ENCODE measurements around the gene KRT14. TPM values are rescaled to one million over a fixed set of nuclear protein-coding genes. Genes with fewer than 3 reads are reported as not detected.
"Not testable (repeated sequence)": the region's sequence is repeated elsewhere in the genome, so short reads cannot be mapped to it uniquely, and the experiment has no call there.

Gene KRT14
- total and polyA plus RNA-seq, 2 donors (not counting 1 experiment from before 2014, with no cell fraction given) = 0.94 TPM; not detected in 1

DNA sequence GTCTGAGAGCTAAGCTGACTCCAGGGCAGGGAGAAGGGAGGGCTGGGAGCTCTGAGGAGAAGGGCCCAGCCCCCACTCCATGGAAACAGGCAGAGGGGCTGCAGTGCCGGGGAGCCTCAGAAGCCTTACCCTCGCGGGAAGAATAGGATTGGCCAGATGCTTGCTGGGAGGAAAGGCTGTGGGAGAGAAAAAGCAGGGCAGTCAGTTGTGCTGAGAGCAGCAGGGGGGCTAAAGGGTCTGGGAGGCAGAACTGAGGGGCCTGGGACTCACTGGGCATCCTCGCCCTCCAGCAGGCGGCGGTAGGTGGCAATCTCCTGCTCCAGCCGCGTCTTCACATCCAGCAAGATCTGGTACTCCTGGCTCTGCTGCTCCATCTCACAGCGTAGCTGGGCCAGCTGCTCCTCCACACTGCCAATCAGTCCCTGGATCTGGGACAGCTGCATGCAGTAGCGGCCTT, 23.4 kb upstream of the KRT14 start:
- H3K4me2 ChIP-seq (ENCODE audit: extremely low read depth, insufficient read depth, low read length); H3K27ac ChIP-seq (ENCODE audit: insufficient read depth, low read length); H3K4me3 ChIP-seq (replicated peaks in 1 of 4; ENCODE audit: control extremely low read depth in 1 of 4, insufficient read depth in 1 of 4, low read depth in 3 of 4, low read length in 4 of 4); H3K9ac ChIP-seq (ENCODE audit: insufficient read depth, low read length); H3K4me1 ChIP-seq (ENCODE audit: control insufficient read depth, extremely low read depth, insufficient read depth, low read length); H3K36me3 ChIP-seq (ENCODE audit: control insufficient read depth, insufficient read depth, low read length); H3K9me3 ChIP-seq (ENCODE audit: control insufficient read depth, insufficient read depth, low read depth, low read length); H3K79me2 ChIP-seq (ENCODE audit: control insufficient read depth, insufficient read depth, low read length); H4K20me1 ChIP-seq (ENCODE audit: control insufficient read depth, extremely low read depth, insufficient read depth, low read length); DNase-seq (ENCODE audit: low read depth in 2 of 2); H2AFZ ChIP-seq (ENCODE audit: low read length); H3K27me3 ChIP-seq (ENCODE audit: control insufficient read depth, insufficient read depth, low read length): not testable (repeated sequence)
- TF ChIP-seq, protein P1, sequence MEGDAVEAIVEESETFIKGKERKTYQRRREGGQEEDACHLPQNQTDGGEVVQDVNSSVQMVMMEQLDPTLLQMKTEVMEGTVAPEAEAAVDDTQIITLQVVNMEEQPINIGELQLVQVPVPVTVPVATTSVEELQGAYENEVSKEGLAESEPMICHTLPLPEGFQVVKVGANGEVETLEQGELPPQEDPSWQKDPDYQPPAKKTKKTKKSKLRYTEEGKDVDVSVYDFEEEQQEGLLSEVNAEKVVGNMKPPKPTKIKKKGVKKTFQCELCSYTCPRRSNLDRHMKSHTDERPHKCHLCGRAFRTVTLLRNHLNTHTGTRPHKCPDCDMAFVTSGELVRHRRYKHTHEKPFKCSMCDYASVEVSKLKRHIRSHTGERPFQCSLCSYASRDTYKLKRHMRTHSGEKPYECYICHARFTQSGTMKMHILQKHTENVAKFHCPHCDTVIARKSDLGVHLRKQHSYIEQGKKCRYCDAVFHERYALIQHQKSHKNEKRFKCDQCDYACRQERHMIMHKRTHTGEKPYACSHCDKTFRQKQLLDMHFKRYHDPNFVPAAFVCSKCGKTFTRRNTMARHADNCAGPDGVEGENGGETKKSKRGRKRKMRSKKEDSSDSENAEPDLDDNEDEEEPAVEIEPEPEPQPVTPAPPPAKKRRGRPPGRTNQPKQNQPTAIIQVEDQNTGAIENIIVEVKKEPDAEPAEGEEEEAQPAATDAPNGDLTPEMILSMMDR (conservative IDR thresholded peaks at IDR 0.05 in 1 of 2, IDR thresholded peaks at IDR 0.05 in 1 of 2; ENCODE audit: low read depth in 1 of 2, low read length in 2 of 2) = peak in 1 of 2 donors; percentile 12

DNA sequence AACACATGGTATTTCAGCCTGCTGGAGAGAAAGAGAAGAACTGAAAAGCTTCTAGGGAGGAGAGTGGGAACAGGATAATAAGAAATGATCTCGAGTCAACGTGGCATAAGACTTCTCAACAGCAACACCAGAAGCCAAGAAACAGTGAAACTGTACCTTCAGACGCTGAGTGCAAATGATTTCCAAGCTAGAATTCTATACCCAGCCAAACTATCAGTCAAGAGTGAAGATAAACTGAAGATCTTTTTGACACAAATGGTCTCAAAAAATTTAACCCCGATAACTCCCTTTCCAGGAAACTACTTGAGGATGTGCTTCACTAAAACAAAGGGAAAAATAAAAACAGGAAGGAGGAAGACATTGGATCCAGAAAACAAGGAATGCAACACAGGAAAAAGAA, 20.2 kb upstream of the KRT14 start:
- H3K4me1 ChIP-seq (ENCODE audit: control insufficient read depth, extremely low read depth, insufficient read depth, low read length); DNase-seq (ENCODE audit: low read depth in 2 of 2); H3K9ac ChIP-seq (ENCODE audit: insufficient read depth, low read length); H2AFZ ChIP-seq (ENCODE audit: low read length); H3K36me3 ChIP-seq (ENCODE audit: control insufficient read depth, insufficient read depth, low read length); H3K27me3 ChIP-seq (ENCODE audit: control insufficient read depth, insufficient read depth, low read length); H3K79me2 ChIP-seq (ENCODE audit: control insufficient read depth, insufficient read depth, low read length); H3K9me3 ChIP-seq (ENCODE audit: control insufficient read depth, insufficient read depth, low read depth, low read length); H3K4me3 ChIP-seq (replicated peaks in 1 of 4; ENCODE audit: control extremely low read depth in 1 of 4, insufficient read depth in 1 of 4, low read depth in 3 of 4, low read length in 4 of 4); H3K27ac ChIP-seq (ENCODE audit: insufficient read depth, low read length); H3K4me2 ChIP-seq (ENCODE audit: extremely low read depth, insufficient read depth, low read length); H4K20me1 ChIP-seq (ENCODE audit: control insufficient read depth, extremely low read depth, insufficient read depth, low read length): not testable (repeated sequence)

DNA sequence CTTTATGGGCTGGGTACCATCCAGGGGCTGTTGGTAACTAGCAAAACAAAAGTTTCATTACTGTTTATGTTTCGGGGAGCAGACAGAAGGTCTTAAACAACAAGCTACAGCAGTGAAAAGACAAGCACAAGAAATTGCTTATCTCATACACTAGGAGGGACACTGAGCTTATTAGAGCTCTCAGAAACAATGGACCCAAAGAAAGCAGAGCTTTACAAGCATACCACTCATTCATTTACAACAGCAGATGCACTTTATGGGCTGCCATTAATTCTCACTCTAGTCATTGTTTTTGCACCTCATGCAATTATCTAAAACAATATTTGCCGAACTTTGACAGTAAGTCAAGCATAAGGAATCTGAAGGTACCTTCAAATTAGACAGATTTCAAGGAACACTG, 15.8 kb upstream of the KRT14 start:
- no peak overlapping the region for H3K9ac ChIP-seq (ENCODE audit: insufficient read depth, low read length)
- no peak for TF ChIP-seq EZH2 (IDR thresholded peaks at IDR 0.05; ENCODE audit: low read length, missing control alignments)
- TF ChIP-seq, protein P1 (conservative IDR thresholded peaks at IDR 0.05 in 1 of 2, IDR thresholded peaks at IDR 0.05 in 1 of 2; ENCODE audit: low read depth in 1 of 2, low read length in 2 of 2) = no peak
- no peak overlapping the region for H2AFZ ChIP-seq (ENCODE audit: low read length)
- H4K20me1 ChIP-seq (ENCODE audit: control insufficient read depth, extremely low read depth, insufficient read depth, low read length) = no peaks in the 10 kb centered on the region
- no peak overlapping the region for H3K4me3 ChIP-seq (replicated peaks in 1 of 4; ENCODE audit: control extremely low read depth in 1 of 4, insufficient read depth in 1 of 4, low read depth in 3 of 4, low read length in 4 of 4)
- no peaks in the 10 kb centered on the region for H3K36me3 ChIP-seq (ENCODE audit: control insufficient read depth, insufficient read depth, low read length)
- H3K9me3 ChIP-seq (ENCODE audit: control insufficient read depth, insufficient read depth, low read depth, low read length) = no peaks in the 10 kb centered on the region
- H3K79me2 ChIP-seq (ENCODE audit: control insufficient read depth, insufficient read depth, low read length) = no peaks in the 10 kb centered on the region
- H3K4me2 ChIP-seq (ENCODE audit: extremely low read depth, insufficient read depth, low read length) = no peak overlapping the region
- no peak for DNase-seq (ENCODE audit: low read depth in 2 of 2)
- no peaks in the 10 kb centered on the region for H3K4me1 ChIP-seq (ENCODE audit: control insufficient read depth, extremely low read depth, insufficient read depth, low read length)
- no peaks in the 10 kb centered on the region for H3K27me3 ChIP-seq (ENCODE audit: control insufficient read depth, insufficient read depth, low read length)
- H3K27ac ChIP-seq (ENCODE audit: insufficient read depth, low read length) = no peak overlapping the region

All from fibroblast of lung (primary cell).